Measurements from ENCODE around the gene NDST1.

The NDST1 gene

GRCh38 chr5:150588596-150588890 lies 80.6 kb downstream of the NDST1 start:
- DNase-seq (ENCODE audit: low spot score) = no peak

GRCh38 chr5:150589862-150590601 lies 82.1 kb downstream of the NDST1 start:
- no peak for DNase-seq (ENCODE audit: low spot score)

GRCh38 chr5:150590979-150591695 lies 83.2 kb downstream of the NDST1 start:
- DNase-seq (ENCODE audit: low spot score) = no peak

- no peak for DNase-seq (ENCODE audit: low spot score)
Observed at GRCh38 chr5:150593593-150593992, 85.7 kb downstream of the NDST1 start.

GRCh38 chr5:150593996-150594395 lies 86.1 kb downstream of the NDST1 start:
- DNase-seq (ENCODE audit: low spot score) = no peak

GRCh38 chr5:150595466-150596031 lies 87.6 kb downstream of the NDST1 start:
- DNase-seq (ENCODE audit: low spot score) = no peak

- no peak for DNase-seq (ENCODE audit: low spot score)
Observed at GRCh38 chr5:150596313-150596712, 88.4 kb downstream of the NDST1 start.

- DNase-seq (ENCODE audit: low spot score) = no peak
Observed at GRCh38 chr5:150596826-150597225, 88.9 kb downstream of the NDST1 start.

GRCh38 chr5:150598006-150598405 lies 90.1 kb downstream of the NDST1 start:
- no peak for DNase-seq (ENCODE audit: low spot score)

GRCh38 chr5:150598821-150599273 lies 90.9 kb downstream of the NDST1 start:
- no peak for DNase-seq (ENCODE audit: low spot score)

GRCh38 chr5:150599281-150599680 lies 91.3 kb downstream of the NDST1 start:
- no peak for DNase-seq (ENCODE audit: low spot score)

- no peak for DNase-seq (ENCODE audit: low spot score)
Observed at GRCh38 chr5:150599917-150600511, 92.1 kb downstream of the NDST1 start.

GRCh38 chr5:150600616-150601490 lies 92.9 kb downstream of the NDST1 start:
- no peak for DNase-seq (ENCODE audit: low spot score)

- DNase-seq (ENCODE audit: low spot score) = no peak
Observed at GRCh38 chr5:150601491-150602345, 93.8 kb downstream of the NDST1 start.

GRCh38 chr5:150603052-150603451 lies 95.1 kb downstream of the NDST1 start:
- DNase-seq (ENCODE audit: low spot score) = no peak

GRCh38 chr5:150603491-150603890 lies 95.6 kb downstream of the NDST1 start:
- no peak for DNase-seq (ENCODE audit: low spot score)

- no peak for DNase-seq (ENCODE audit: low spot score)
Observed at GRCh38 chr5:150604010-150604409, 96.1 kb downstream of the NDST1 start.

- DNase-seq (ENCODE audit: low spot score) = no peak
Observed at GRCh38 chr5:150604894-150605440, 97.0 kb downstream of the NDST1 start.

- no peak for DNase-seq (ENCODE audit: low spot score)
Observed at GRCh38 chr5:150605546-150605945, 97.6 kb downstream of the NDST1 start.

- no peak for DNase-seq (ENCODE audit: low spot score)
Observed at GRCh38 chr5:150606476-150606875, 98.5 kb downstream of the NDST1 start.

GRCh38 chr5:150607105-150607504 lies 99.2 kb downstream of the NDST1 start:
- DNase-seq (ENCODE audit: low spot score) = no peak
